Measurements from ENCODE around the gene NCOA5. TPM values are rescaled to one million over a fixed set of nuclear protein-coding genes. Genes with fewer than 3 reads are reported as not detected.

The NCOA5 gene
- total RNA-seq, 1 donor from 2014 or later = 26.2 TPM

GRCh38 chr20:46108435-46108841, 18.7 kb upstream of the NCOA5 start:
- Mint-ChIP-seq H3K27ac (ENCODE audit: unreplicated experiment) (no peak overlapping the region), H3K9me3 (ENCODE audit: low read depth) (no peaks in the 10 kb centered on the region), H3K4me1 (ENCODE audit: low read depth) (no peaks in the 10 kb centered on the region), H3K27me3 (ENCODE audit: low read depth) (peaks cover 59% of the 10 kb centered on the region), H3K4me3 (ENCODE audit: unreplicated experiment) (no peak overlapping the region), H3K36me3 (ENCODE audit: low read depth) (no peaks in the 10 kb centered on the region)
- no peak for TF ChIP-seq CTCF (IDR thresholded peaks at IDR 0.05)
- no peak for DNase-seq (ENCODE audit: low spot score)

DNA sequence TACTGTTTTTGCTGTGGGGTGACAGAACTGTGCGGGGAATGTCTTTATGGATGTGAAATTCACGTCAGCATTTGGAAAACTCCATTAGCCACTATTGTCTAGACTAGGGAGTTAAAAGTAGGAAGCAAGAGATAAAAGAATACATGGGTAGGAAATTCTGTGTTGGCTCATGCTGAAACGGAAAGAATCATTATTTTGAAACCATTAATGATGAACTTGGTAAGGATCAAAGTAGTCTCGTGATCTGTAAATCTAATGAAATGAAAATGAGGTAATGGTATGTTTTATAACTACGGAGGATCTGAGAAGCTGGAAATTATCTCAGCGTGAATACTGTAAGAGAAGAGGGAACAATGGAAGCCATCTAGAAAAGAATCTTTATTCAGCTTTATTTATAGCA, 17.3 kb upstream of the NCOA5 start:
- no peaks in the 10 kb centered on the region for H3K4me1 Mint-ChIP-seq (ENCODE audit: low read depth)
- no peak for DNase-seq (ENCODE audit: low spot score)
- no peak overlapping the region for H3K4me3 Mint-ChIP-seq (ENCODE audit: unreplicated experiment)
- peaks cover under 1% of the 10 kb centered on the region for H3K9me3 Mint-ChIP-seq (ENCODE audit: low read depth)
- no peak overlapping the region for H3K27ac Mint-ChIP-seq (ENCODE audit: unreplicated experiment)
- no peaks in the 10 kb centered on the region for H3K36me3 Mint-ChIP-seq (ENCODE audit: low read depth)
- TF ChIP-seq CTCF (IDR thresholded peaks at IDR 0.05) = no peak
- peaks cover 61% of the 10 kb centered on the region for H3K27me3 Mint-ChIP-seq (ENCODE audit: low read depth)

DNA sequence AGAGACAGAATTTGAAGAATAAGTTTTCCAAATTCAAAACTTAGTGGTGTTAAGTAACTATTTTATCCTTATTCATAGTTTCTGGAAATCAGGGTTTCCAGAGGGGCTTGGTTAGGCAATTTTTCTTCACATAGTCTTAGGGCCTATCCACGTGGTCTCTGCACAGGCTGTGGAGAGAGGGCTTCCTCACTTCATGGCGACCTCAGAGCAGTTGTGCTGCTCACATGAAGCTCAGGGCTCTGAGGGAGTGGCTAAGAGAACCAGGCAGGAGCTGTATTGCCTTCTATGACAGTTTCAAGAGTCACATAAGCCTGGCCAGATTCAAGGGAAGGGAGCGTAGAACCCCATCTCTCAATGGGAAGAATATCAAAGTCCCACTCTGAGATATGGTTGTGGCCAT, 14.5 kb upstream of the NCOA5 start:
- TF ChIP-seq CTCF (IDR thresholded peaks at IDR 0.05) = no peak
- Mint-ChIP-seq H3K27me3 (ENCODE audit: low read depth) (peaks cover 57% of the 10 kb centered on the region), H3K4me1 (ENCODE audit: low read depth) (no peaks in the 10 kb centered on the region), H3K4me3 (ENCODE audit: unreplicated experiment) (no peak overlapping the region), H3K9me3 (ENCODE audit: low read depth) (peaks cover 2% of the 10 kb centered on the region), H3K36me3 (ENCODE audit: low read depth) (peaks cover 2% of the 10 kb centered on the region), H3K27ac (ENCODE audit: unreplicated experiment) (no peak overlapping the region)
- no peak for DNase-seq (ENCODE audit: low spot score)

- TF ChIP-seq CTCF (IDR thresholded peaks at IDR 0.05) = no peak
- H3K4me1 Mint-ChIP-seq (ENCODE audit: low read depth) = no peaks in the 10 kb centered on the region
- H3K4me3 Mint-ChIP-seq (ENCODE audit: unreplicated experiment) = no peak overlapping the region
- peaks cover 6% of the 10 kb centered on the region for H3K9me3 Mint-ChIP-seq (ENCODE audit: low read depth)
- peaks cover 2% of the 10 kb centered on the region for H3K36me3 Mint-ChIP-seq (ENCODE audit: low read depth)
- no peak overlapping the region for H3K27ac Mint-ChIP-seq (ENCODE audit: unreplicated experiment)
- peaks cover 58% of the 10 kb centered on the region for H3K27me3 Mint-ChIP-seq (ENCODE audit: low read depth)
- DNase-seq (ENCODE audit: low spot score) = no peak
These were observed 13.2 kb upstream of the NCOA5 start for GRCh38 chr20:46102940-46103339.

DNA sequence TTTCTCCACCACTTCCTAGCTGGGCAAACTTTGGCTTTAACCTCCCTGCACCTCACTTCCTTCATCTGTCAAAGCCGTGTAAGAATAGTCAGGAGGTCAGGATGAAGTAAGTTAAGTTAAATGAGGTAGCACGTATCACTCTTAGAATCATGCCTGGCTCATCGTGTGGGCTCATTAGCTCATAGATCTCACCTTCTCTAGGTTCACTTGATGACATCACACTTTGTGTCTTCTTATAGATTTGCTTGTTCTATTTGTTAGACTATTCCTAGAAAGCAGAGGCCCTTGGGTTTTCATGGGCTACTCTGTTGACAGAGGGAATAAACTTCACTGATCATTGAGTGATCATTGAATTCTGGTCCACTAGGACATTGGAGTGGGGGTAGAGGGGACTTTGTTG, 12.2 kb upstream of the NCOA5 start:
- Mint-ChIP-seq H3K36me3 (ENCODE audit: low read depth) (peaks cover 2% of the 10 kb centered on the region), H3K4me1 (ENCODE audit: low read depth) (no peaks in the 10 kb centered on the region), H3K27me3 (ENCODE audit: low read depth) (peaks cover 53% of the 10 kb centered on the region), H3K4me3 (ENCODE audit: unreplicated experiment) (no peak overlapping the region), H3K27ac (ENCODE audit: unreplicated experiment) (no peak overlapping the region), H3K9me3 (ENCODE audit: low read depth) (peaks cover 6% of the 10 kb centered on the region)
- TF ChIP-seq CTCF (IDR thresholded peaks at IDR 0.05) = no peak
- DNase-seq (ENCODE audit: low spot score) = no peak

Data from chondrocyte (in vitro differentiated cells).